HG03039 (cell line): ENCODE results near the gene TFAP2E.

Source experiments
- ATAC-seq: cut with Tn5 transposase; IDR thresholded peaks from one replicate; pipeline ENCODE4 v1.9.1; 2021; ENCODE audit warnings: mild to moderate bottlenecking, moderate library complexity; ENCODE audit not compliant: unreplicated experiment

The TFAP2E gene

GRCh38 chr1:35592991-35593769 is 20.1 kb downstream of the TFAP2E start:
- no peak for ATAC-seq

- ATAC-seq: no peak
Measured at GRCh38 chr1:35594005-35594760, 21.1 kb downstream of the TFAP2E start.

GRCh38 chr1:35595684-35596083 is 22.6 kb downstream of the TFAP2E start:
- no peak for ATAC-seq

- no peak for ATAC-seq
Measured at GRCh38 chr1:35597870-35598269, 24.8 kb downstream of the TFAP2E start.

- no peak for ATAC-seq
Measured at GRCh38 chr1:35598895-35599294, 25.8 kb downstream of the TFAP2E start.

- ATAC-seq: no peak
Measured at GRCh38 chr1:35599411-35599810, 26.3 kb downstream of the TFAP2E start.

GRCh38 chr1:35600593-35600992 is 27.5 kb downstream of the TFAP2E start:
- no peak for ATAC-seq

GRCh38 chr1:35603468-35603867 is 30.4 kb downstream of the TFAP2E start:
- ATAC-seq: no peak

GRCh38 chr1:35603941-35604340 is 30.8 kb downstream of the TFAP2E start:
- no peak for ATAC-seq

- ATAC-seq: no peak
Measured at GRCh38 chr1:35605071-35605866, 32.2 kb downstream of the TFAP2E start.

GRCh38 chr1:35605867-35606182 is 32.7 kb downstream of the TFAP2E start:
- no peak for ATAC-seq

- ATAC-seq: no peak
Measured at GRCh38 chr1:35611655-35612054, 38.5 kb downstream of the TFAP2E start.

GRCh38 chr1:35615440-35615839 is 42.3 kb downstream of the TFAP2E start:
- ATAC-seq: no peak

GRCh38 chr1:35619237-35620121 is 46.4 kb downstream of the TFAP2E start:
- ATAC-seq: no peak

- ATAC-seq: no peak
Measured at GRCh38 chr1:35622510-35623178, 49.5 kb downstream of the TFAP2E start.

- no peak for ATAC-seq
Measured at GRCh38 chr1:35623832-35624231, 50.7 kb downstream of the TFAP2E start.

GRCh38 chr1:35629051-35629450 is 55.9 kb downstream of the TFAP2E start:
- no peak for ATAC-seq

GRCh38 chr1:35631396-35631795 is 58.3 kb downstream of the TFAP2E start:
- ATAC-seq: no peak

- ATAC-seq: no peak
Measured at GRCh38 chr1:35633547-35633946, 60.4 kb downstream of the TFAP2E start.

GRCh38 chr1:35637401-35637809 is 64.3 kb downstream of the TFAP2E start:
- no peak for ATAC-seq
